Right kidney (tissue), 1 donor: ENCODE measurements around the gene PHF12.
"Not testable (repeated sequence)": the region's sequence is repeated elsewhere in the genome, so short reads cannot be mapped to it uniquely, and the experiment has no call there.

Experiments used
- DNase-seq: peaks from one replicate; pipeline ENCODE4 v3.0.0-alpha.2; 2016

The PHF12 gene

DNA sequence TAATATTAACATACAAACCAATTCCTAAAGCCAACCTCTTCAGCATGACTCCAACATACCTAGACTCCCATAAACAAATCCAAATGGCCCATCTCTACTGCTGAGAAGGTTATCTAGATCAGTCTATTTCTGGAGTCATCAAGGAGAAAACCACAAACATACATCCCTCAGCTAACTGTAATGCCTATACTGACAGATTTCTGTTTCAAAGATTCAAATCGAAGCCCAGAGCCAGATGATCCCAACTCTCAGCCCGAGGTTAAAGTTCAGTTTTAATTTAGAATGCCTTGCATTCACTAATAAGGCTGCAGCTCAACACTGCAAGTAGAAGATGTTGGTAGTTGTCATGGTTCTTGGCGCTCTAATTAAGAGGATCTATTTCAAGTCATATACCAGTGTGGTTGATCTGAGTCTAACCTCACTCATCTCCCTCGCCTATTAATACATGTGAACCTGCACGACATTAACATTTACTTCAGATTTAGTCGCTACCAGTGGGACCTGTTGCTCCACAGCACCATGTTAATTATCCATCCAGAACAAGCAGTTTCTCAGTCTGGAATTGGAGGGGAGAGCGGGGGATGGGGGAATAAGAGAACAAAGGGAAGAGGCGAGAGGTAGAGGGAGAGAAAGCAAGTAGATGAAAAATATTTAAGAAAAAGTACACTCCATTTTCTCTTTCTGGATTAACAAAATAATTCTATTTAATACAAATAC lies 15.4 kb downstream of the PHF12 start:
- DNase-seq = no peak

DNA sequence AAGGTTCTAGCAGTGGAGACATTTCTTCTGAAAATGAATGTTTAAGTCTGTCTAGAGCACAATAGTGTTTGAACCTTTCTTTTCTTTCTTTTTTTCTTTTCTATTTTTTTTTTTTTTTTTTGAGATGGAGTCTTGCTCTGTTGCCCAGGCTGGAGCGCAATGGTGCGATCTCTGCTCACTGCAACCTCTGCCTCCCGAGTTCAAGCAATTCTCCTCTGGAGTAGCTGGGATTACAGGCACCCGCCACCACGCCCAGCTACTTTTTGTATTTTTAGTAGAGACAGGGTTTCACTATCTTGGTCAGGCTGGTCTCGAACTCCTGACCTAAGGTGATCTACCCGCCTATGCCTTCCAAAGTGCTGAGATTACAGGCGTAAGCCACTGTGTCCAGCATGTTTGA lies 16.8 kb downstream of the PHF12 start:
- not testable (repeated sequence) for DNase-seq

DNA sequence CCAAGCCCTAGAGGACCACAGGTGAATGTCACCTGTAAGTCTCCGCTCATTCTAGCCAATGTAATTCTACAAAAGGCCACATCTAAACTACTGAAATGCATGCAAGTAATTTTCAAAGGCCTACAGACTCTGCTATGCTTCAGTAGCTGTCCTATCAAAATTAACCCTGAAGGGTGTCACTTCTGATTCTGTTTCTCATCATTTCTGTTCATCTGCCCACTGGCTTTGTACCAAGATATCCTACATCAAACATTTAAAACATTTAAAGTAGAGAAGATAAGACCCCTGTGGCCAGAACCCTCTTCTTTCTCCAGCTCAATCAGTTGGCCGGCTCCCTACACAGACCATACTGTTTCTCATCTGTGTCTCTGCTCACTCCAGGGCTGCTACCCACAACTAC lies 21.5 kb downstream of the PHF12 start:
- no peak for DNase-seq

DNA sequence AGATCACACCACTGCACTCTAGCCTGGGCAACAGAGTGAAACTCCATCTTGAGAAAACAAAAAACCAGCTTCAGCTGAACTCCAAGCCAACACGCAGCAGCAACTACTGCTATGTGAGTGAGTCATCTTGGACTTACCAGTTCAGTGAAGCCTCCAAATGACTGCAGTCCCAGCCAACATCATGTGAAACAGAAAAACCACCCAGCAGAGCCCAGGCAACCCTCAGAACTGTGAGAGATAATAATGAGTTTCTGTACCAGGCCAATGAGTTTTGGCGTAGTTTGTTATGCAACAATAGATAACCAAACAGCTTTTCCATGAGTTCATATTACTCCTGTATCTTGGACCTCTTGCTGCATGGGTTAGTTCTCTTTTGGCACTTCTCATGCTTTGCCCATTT lies 23.3 kb downstream of the PHF12 start:
- DNase-seq = no peak

DNA sequence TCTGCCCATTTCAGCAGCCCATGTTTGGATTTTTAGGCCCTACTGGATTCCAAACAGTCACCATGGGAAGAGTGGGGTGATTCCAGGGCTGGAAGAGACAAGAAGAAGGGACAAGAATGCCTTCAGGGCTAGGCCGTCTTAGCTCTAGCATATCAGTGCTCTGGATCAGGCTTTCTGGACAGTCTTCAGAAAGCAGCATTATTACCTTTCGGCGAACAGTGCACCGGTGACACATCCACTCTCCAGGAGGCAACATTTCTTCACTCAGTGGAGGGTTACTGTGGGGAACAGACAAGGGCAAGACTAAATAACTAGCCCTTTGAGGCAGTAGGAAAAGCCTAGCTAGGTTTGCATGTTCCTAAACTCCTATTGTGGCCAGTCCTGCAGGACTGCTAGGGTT lies 24.5 kb downstream of the PHF12 start:
- DNase-seq = no peak

DNA sequence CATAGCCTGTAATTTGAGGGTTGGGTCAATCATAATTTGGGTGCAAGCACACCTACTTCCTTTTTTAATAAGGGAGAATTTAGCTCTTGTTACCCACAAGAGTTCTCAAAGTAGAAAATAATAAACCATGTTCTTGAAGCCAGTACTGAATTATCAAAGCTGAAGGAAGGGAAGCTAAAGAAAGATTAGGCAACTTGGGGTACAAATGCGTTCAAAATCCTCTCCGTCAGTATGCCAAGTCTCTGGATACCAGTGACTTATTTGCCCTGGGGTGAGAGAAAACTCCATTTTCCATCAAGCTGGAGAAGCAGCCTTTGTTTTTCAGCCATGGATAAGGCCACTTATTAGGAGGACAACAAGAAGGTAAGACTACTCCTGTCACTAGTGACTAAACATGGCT lies 25.0 kb downstream of the PHF12 start:
- no peak for DNase-seq

DNA sequence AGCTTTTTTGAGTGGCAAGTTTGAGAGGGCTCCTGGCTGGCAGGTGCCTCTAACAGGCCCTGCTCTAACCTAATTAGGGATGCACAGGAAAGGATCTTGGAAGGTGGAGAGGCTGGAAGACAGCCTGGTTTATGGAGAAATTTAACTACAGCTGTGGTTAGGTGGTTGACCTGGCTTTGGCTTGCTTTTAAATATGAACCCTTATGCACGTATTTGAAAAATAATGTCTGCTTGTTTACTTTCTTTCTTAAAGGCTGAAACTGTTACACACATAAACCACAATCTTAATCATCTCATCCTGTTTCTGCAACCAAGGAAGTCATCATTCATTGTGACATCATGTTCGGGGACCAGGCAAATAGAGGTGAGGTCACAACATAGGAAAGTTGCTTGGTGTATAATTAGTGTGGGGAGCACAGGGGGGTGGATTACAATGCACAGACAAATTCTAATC lies 25.4 kb downstream of the PHF12 start:
- DNase-seq = no peak

DNA sequence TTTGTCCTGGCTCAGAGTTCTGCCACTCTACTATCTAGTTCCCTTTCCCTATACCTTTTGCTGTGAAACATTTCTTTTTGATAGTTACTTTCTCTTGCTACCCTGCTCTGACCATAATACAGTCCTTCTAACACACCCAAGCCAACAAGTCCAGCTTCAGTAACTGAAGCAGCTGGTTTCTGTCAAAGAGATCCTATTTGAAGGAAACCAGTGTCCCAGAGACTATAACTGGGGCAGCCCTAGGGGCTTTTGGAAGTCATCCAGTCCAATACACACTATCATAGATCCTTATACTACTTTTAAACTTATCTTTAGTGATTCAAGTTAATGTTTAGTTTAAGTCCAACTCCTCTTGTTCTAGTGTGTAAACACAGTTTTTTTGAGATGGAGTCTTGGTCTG lies 31.1 kb downstream of the PHF12 start:
- no peak for DNase-seq

DNA sequence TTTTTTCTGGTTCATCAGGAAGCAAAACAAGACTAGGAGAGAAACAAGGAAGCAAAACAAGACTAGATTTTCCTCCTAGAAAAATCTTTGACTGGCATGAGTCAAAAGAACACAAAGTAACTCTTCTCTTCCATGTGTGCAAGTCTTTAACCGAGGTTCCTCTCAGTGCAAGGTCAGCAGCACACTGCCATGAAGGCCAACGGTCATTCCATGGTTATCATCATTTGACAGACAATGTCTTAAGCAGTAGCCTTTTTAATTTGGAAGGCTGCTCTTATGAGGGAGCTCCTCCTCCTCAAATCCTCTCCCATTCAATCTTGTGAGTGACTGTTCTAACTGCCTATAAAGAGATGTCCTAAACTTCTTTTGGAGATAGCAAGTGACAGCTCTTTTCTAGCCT lies 33.0 kb downstream of the PHF12 start:
- no peak for DNase-seq

DNA sequence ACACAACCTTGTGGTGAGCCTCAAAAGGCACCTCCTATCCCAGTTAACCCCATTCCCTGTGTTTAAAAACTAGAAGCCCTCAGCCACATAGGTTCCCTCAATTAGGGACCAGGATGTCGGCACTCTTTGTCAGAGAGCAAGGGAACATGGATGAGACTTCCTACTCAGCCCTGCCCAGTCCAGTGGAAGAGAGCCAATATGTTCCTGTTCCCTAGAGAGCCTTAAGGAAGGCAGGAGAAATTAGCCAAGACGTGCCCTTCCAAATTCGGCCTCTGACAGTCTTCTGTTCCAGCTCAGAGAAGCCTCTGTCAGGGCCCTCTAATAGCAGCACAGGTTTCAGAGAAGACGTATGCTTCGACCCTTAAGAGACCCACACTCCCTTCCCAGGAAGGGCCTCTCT lies 33.9 kb downstream of the PHF12 start:
- DNase-seq = no peak

DNA sequence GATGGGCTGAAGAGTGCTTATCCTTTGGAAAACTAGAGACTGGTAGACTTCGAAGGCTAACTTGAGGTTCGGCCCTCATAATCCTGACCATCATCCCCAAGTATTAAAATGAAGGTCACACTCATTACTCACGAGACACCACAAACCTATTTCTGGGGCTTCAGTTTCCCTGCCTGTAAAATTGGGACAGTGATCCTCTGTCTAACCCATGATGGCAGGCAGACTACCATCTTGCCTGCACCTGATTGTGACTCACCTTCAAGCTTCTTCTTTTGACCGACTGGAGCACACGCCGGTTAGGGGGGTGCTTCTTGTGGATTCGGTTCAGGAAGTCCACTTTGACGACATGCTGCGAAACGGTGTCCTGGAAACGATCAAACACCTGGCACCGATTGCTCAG lies 34.3 kb downstream of the PHF12 start:
- no peak for DNase-seq

DNA sequence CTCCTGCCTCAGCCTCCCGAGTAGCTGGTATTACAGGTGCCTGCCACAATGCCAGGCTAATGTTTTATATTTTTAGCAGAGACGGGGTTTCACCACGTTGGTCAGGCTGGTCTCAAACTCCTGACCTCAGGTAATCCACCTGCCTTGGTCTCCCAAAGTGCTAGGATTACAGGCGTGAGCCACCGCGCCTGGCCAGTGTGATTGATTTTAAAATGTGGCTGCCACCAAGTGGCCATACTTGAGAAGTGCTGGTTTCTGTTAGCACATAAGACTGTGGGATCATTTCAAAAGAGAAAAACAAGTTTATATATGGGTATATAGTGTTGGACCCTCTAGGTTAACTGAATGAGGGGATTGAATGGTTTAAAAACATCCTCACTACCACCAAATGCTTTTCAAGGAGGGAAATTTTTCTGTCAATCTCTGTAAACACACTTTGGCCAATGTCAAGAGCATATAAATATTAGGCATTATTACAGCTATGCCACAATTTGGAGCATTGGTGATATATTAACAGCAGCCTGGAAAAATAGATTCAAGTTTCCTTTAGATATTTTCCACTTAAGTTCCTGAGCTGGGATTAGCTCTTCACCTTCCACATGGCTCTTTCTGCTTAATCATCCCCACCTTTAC lies 34.9 kb downstream of the PHF12 start:
- DNase-seq = no peak

DNA sequence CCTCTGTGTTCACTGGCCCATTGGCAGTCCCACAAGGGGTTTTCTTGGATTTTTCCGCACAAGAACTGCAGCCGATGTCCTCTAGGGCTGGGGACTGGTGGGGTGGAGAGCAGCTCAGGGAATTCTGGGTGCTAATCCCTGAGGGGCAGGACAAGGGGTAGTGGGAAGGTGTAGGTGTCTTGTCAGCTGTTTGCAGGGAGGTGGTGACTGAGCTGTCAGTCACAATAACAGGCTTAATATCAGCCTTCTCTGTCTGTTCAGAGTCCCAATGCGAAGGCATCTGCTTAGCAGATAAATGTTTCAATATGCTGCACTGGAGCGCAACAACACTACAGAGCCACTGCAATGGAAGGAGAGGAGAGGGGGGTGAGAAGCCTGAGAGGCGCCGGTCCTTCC lies 38.4 kb downstream of the PHF12 start:
- DNase-seq = no peak

DNA sequence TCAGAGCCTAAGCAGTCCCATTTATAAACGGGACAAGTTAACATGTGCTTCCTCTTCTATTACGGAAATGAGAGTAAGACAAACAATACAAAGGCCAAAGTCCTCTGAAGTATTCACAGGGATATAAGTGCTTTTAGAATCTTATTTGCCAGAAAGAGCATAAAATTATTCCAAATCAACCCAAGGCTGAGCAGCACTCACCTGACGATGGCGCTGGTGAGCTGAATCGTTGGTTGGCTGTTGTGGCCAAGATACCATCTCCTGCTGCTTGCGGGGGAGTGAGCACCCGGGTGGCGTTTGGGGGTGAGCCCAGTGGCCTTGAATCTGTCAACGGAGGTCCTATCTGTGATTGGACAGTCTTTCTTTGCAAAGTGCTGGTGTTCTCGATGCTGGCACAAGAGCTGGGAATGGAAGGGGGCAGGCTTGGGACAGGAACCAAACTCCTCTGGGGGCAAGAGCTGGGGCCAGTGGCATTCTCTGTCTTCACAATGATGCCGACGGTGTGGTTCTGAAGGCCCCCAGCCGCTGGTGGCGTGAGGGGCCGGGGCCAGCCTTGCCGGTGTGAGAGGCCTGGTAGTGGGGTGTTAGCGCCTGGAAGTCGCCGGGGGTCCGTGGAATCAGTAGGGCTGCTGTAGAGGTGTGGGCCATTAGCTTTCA lies 38.9 kb downstream of the PHF12 start:
- no peak for DNase-seq

DNA sequence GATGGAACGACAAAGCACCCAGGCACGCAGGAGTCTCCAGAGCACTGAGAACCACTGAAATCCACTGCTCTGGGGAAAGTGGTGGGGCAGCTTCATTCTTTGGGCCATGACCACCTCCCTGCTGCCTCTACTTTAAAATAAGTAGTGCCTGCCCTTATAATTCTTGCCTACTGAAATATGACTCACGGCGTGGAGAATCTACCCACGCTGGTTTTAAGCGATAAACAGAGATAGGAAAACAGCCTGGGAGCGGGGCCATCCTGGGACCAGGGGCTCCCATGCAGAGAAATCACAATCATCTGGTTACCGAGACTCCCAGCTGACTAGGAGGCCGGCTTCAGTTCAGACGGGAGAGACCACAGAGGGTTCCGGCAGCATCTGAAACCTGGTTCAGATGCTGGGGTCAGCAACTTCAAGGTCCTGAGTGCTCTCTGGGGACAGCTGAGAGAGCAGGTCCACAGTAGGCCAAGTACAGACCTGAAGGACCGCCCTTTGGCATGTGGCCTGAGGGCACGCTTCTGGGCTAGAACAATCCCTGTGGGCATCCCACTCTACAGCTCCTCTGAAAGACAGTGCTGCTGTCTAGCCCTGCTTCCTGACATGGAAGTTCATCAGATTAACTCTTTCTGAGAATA lies 39.8 kb downstream of the PHF12 start:
- no peak for DNase-seq

DNA sequence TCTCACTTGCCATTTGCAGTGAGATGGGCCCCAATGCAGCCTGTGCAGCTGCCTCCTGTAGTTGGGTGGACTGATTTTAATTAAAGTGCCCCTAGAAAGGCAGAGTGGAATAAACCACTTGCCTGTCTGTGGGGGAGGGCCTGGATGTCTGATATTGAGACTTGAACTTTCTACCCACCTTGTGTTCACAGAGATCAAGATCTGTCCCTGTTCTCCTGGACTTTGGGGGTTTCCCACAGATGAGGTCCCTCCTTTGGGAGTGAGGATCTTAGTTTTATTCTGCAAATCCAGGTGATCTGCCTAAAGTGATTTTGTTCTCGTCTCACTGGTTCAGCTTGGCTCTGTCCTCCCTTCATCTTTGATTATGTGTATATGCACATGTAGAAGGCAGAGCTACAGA lies 40.8 kb downstream of the PHF12 start:
- no peak for DNase-seq

DNA sequence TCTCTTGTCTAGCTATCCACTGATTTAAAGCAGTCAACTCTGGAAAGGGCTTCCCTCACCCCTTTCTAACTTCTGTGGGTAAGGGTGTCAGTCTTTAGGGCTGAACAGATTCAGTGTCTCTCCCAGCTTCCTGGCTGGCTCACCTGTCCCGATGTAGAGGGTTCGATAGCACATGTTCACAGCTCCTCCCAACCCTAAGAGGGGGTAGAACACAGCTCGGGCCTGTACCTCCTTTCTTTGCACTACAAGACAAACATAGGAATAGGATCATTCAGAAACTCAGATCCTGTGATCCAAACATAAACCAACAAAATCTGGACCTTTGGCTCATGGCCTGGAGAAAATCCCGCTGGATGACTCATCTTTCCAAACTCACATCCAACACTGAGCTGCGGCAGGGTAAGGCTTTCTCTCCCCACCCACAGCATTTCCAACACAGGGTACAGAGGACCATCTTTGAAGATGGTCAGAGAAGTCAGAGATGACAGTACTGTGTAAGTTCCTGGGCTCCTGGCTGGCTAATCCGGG lies 42.6 kb downstream of the PHF12 start:
- no peak for DNase-seq

DNA sequence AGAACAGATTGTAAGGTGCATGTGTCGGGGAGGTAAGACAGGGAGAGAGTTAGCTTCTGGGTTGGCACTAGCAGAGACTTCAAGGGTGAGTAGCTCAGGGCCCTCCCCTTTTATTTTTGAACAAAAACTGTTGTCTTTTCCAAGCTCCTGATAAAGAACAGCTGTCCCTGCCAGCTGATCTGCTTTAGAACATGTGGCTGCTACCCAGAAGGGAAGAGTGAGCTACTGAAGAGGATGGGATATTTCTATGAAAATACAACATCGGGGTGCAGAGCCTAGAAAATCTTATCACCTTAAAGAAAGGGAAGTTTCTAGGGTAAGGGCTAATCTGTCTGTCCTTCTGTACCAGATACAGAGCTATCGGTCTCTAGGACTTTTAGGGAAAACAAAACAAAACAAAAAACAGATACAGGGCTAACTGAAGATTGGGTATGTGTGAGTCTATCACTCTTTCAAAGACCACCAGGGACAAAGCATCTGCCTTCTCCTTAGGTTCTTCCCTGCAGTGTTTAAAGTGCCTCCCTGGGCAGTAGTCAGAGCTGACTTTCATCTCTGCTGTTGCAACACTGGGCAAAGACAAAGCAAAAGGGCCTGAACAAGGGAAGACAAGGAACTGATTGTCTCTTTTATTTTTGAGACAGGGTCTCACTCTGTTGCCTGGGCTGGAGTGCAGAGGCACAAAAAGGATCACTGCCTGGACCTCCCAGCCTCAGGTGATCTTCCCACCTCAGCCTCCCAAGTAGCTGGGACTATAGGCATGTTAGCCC lies 43.4 kb downstream of the PHF12 start:
- no peak for DNase-seq

DNA sequence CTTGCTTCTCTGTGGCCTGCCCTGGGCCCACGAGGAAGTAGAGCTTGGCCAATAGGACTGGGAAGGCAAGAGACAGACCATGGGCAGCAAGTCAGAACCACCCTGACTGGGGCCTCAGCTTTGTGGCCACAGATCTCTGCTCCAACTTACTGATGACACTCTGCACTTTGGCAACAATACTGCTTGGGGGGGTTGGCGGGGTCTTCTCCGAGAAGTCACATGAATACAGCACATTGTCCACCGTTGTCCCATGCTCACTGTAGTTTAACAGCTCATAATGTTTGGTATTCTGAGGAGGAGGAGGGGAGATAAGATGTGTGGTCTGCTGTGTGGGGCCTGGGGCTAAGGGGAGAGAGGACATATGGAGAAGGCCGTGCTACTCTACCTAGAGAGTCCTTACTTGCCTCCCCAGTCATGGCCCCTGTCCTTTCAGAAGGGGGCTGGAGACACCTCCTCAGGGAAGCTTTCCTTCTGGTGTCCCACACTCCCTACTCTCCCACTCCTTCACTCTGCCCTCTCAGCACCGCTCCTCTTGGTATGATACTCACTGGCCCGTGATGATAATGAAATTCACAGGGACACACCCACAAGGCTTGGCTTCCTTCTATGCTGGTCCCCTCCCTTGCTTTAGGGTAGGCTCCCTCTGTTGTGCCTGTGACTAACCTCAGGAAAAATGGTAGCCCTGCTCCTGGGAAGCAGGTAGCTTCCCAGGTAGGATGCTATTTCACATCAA lies 44.4 kb downstream of the PHF12 start:
- no peak for DNase-seq

DNA sequence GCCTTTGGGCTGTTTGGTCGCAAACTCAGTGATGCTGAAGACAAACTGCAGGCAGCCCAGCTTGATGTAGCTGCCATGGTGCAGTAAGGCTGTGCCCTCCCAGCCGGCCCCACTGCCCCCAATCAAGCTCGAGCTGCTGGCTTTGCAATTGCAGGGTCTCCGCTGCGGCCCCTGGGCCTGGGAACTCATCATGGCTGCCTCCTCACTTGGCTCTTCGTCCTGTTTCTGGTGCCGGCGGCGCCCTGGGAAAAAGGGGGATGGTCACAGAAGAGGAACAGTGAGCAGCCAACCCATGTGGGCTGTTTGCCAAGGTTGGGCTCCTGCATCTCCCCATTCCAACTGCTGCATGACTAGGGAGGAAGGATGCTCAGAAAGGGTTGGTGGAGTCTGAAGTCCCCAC lies 45.0 kb downstream of the PHF12 start:
- no peak for DNase-seq

DNA sequence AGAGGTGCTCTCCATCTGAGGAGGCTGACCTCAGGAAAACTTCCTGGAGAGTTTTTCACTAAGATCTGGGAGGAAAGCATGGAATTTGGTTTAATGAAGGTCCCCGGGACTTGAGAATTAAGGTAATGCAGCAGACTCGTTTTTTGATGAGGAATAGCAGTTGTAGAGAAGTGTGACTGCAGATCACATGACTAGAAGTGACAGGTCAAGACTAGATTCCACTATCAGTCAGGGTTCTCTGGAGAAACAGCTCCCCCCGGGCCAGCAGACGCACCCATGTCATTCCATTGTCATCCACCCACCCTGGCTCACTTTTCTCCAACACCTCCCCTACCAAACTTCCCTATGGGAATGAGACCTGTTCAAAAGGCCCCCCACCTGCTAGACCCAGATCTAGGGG lies 46.5 kb downstream of the PHF12 start:
- DNase-seq = no peak

DNA sequence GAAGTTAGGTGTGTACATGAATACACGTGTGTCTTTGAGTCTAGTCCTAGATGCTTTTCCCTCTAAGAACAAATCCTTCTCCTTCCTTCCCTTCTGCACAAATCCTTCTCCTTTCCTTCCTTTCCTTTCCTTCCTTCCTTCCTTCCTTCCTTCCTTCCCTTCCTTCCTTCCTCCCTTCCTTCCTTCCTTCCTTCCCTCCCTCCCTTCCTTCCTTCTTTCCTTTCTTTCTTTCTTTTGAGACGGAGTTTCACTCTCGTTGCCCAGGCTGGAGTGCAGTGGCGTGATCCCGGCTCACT lies 47.8 kb downstream of the PHF12 start:
- DNase-seq = not testable (repeated sequence)
